ENCODE results near the gene TSPAN4.

DNA sequence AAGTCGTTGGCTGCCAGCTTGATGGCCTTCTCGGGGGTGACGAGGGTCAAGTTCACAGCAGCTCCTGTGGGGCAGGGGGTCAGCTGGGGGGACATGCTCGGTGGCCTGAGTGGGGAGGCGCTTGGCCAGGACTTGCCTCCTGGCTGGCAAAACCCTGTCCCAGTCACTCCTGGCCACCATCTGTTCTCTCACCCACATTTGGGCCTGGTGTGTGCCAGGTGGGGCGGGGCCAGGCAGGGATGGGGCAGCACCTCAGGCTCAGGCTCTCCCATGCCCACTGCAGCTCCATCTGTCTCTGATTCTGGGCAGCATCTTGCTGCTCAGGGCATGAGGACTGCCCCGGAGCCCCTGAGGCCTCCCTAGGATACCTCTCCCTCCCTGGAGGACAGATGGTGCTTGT is 49.1 kb upstream of the TSPAN4 start:
- TF ChIP-seq SUZ12 (IDR thresholded peaks at IDR 0.05; ENCODE audit: extremely low read depth, insufficient read depth, insufficient read length) = no peak
- no peak for TF ChIP-seq ZNF274 (IDR thresholded peaks at IDR 0.05; ENCODE audit: low read depth, low read length)
- no peak for TF ChIP-seq YY1 (IDR thresholded peaks at IDR 0.05; ENCODE audit: insufficient read depth, insufficient read length)

All from NT2/D1 (cell line).